G401 (cell line): ENCODE measurements around the gene COMMD10. TPM values are rescaled to one million over a fixed set of nuclear protein-coding genes. Genes with fewer than 3 reads are reported as not detected.

Experiments
- DNase-seq: peaks from one replicate; pipeline ENCODE4 v3.0.0-alpha.2; 2015; ENCODE audit warnings: low spot score
- in situ Hi-C: cut with HindIII; loops from 2 replicates; pipeline ENCODE4 v1.10.0; 2016; ENCODE audit warnings: low sequenced_read_pairs, mixed read lengths
- total RNA-seq: library from RNA; depleted of rRNA; stranded (reverse); fragments of >200 nt; shearing (Covaris generic); gene quantifications from 2 replicates; pipeline ENCODE4 v1.2.3, GENCODE V29; 2014; rRNA removed

COMMD10 gene
- total RNA-seq, 1 experiment from 2014 or later: 41.2 TPM

DNA sequence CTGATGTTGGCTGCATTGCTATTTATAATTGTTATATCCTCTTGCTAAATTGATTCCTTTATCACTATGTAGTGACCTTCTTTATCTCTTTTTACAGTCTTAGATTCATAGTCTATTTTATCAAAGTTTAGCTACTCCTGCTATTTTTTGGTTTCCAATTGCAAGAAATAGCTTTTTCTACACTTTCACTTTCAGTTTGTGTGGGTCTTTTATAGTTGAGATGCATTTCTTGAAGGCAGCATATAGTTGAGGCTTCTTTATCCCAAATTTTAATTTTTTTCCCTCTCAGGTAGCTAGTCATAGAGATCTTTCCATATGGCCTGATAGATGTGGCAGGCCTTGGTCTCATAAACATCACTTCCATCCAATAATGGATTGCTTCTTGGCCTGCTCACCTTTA, 228.5 kb downstream of the COMMD10 start:
- in situ Hi-C loops: no loop called here
- no peak for DNase-seq

DNA sequence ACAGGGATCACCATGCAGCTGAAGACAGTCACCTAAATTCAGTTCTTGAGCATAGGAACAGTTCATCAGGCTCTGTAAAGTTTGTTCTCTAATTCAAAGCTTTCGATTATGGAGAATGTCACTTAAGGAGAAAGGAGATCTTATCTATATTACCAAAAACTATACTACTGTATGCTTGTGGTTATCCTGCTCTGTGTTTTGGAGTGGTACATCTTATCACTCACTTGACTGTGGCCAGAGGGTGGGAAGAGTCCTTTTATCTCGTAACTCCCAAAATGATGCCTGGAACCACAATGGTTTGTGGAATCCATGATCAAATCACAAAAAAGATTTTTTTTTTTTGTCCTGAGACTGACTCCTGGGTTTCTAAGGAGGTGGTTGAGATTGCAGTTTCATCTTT, 230.7 kb downstream of the COMMD10 start:
- no peak for DNase-seq
- in situ Hi-C loops: no loop called here

DNA sequence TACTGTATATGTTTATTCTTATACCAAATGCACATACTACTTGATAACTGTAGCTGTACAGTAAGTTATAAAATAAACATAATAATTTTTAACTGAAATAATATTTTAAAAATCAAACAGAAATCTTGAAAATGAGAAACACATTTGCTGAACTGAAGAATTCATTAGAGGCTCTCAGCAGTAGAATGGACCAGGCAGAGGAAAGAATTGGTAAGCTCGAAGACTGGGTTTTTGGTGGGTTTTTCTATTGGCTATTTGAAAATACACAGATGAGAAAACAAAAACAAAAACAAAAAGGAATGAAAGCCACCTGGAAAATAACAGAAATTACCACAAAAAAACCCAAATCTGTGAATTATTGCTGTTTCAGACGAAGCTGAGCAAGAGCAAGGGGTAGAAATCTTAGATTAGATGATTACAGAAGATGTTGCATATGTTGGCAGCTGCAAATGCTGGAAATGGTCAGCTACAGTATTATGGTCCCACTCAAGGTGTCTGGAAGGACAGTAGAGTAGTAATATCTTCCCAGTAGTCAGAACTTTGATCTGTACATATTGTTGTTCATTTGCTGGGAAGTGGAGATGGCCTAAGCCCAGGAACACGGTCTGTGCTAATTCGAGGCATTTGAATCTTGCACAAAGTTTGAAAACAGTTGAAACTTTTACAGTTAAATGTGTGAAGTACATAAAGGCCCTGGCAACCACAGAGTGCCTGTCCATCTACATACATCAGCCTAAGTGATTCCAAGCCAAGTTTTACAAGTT, 233.4 kb downstream of the COMMD10 start:
- DNase-seq: no peak
- in situ Hi-C loops: no loop called here

DNA sequence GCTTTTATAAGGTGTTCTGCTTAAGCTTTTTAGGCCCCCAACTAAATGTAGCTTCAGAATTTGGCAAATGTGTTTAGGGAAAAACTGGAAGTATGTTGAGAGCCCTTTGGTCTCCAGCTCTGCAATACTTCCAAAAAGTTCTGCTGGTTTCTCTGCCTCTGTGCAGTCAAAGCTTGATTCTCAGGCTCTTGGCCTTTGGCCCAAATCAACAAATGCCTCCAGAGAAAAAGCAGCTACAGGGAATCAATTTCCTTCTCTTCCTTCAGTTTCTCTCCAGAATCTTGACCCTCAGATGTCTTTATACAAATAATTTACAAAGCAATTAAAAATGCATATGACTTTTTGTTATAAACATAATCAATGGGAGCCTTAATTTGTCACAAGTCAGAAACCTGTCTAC, 235.7 kb downstream of the COMMD10 start:
- in situ Hi-C loops: no loop called here
- DNase-seq: no peak

DNA sequence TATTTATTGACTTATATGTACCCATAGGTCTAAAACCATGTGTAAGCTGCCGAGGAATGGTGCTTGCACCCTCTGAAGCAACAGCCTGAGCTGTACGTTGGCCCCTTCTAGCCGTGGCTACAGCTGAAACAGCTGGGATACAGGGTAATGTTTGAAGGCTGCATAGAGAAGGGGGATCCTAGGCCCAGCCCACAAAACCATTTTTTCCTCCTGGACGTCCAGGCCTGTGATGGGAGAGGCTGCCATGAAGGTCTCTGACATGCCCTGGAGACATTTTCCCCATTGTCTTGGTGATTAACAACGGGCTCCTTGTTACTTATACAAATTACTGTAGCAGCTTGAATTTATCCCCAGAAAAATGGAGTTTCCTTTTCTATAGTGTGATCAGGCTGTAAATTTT, 244.7 kb downstream of the COMMD10 start:
- no peak for DNase-seq
- in situ Hi-C loops: no loop called here

DNA sequence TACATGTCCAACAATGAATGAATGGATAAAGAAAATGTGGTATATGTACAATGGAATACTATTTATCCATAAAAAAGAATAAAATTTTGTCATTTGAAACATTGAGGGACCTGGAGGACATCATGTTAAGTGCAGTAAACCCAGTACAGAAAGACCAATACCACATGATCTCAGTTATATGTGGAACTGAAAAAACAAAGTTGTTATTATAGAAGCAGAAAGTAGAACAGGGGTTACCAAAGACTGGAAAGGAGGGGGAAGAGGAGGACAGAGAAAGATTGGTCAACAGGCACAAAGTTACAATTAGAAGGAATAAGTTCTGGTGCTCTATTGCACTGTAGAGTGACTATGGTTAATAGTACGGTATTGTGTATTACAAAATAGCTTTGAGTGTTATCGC, 256.0 kb downstream of the COMMD10 start:
- in situ Hi-C loops: no loop called here
- DNase-seq: no peak

Other genes with a start within 250 kb of the COMMD10 start
- 48.1 and 67.1 TPM in 2 replicates for gene ATG12, start 243.5 kb upstream of the COMMD10 start, total RNA-seq
- gene AP3S1, start 243.1 kb upstream of the COMMD10 start, total RNA-seq: 34.0 and 39.2 TPM in 2 replicates
- gene LVRN, start 122.5 kb upstream of the COMMD10 start, total RNA-seq: not detected in 2 replicates
- gene ARL14EPL, start 52.6 kb upstream of the COMMD10 start, total RNA-seq: not detected in 2 replicates